CD4-positive, alpha-beta T cell treated with Interferon gamma for 1 hour (primary cell): ENCODE measurements around the gene USP6NL.

Experiments used
- DNase-seq: peaks from one replicate; pipeline ENCODE4 v3.0.0-alpha.2; 2020

Gene USP6NL

GRCh38 chr10:11469575-11470391 is 141.7 kb downstream of the USP6NL start:
- no peak for DNase-seq

GRCh38 chr10:11468126-11468742 is 143.2 kb downstream of the USP6NL start:
- no peak for DNase-seq

- no peak for DNase-seq
Measured at GRCh38 chr10:11465406-11465805, 146.0 kb downstream of the USP6NL start.

- DNase-seq: no peak
Measured at GRCh38 chr10:11463111-11463510, 148.3 kb downstream of the USP6NL start.

GRCh38 chr10:11462071-11462470 is 149.4 kb downstream of the USP6NL start:
- DNase-seq: no peak

GRCh38 chr10:11457336-11457735 is 154.1 kb downstream of the USP6NL start:
- DNase-seq: no peak

GRCh38 chr10:11454958-11455566 is 156.4 kb downstream of the USP6NL start:
- no peak for DNase-seq

- DNase-seq: no peak
Measured at GRCh38 chr10:11454160-11454559, 157.3 kb downstream of the USP6NL start.

GRCh38 chr10:11451640-11452260 is 159.7 kb downstream of the USP6NL start:
- DNase-seq: no peak

- no peak for DNase-seq
Measured at GRCh38 chr10:11450427-11450826, 161.0 kb downstream of the USP6NL start.

- DNase-seq: no peak
Measured at GRCh38 chr10:11449761-11450160, 161.7 kb downstream of the USP6NL start.

GRCh38 chr10:11448545-11449244 is 162.8 kb downstream of the USP6NL start:
- no peak for DNase-seq

- DNase-seq: no peak
Measured at GRCh38 chr10:11448190-11448544, 163.3 kb downstream of the USP6NL start.

- no peak for DNase-seq
Measured at GRCh38 chr10:11447586-11447985, 163.9 kb downstream of the USP6NL start.

- no peak for DNase-seq
Measured at GRCh38 chr10:11446864-11447263, 164.6 kb downstream of the USP6NL start.

- DNase-seq: no peak
Measured at GRCh38 chr10:11446133-11446532, 165.3 kb downstream of the USP6NL start.

- no peak for DNase-seq
Measured at GRCh38 chr10:11444531-11445228, 166.8 kb downstream of the USP6NL start.

- no peak for DNase-seq
Measured at GRCh38 chr10:11444155-11444530, 167.3 kb downstream of the USP6NL start.

- DNase-seq: no peak
Measured at GRCh38 chr10:11443468-11444154, 167.8 kb downstream of the USP6NL start.

GRCh38 chr10:11442001-11442773 is 169.3 kb downstream of the USP6NL start:
- DNase-seq: no peak

GRCh38 chr10:11441151-11441535 is 170.3 kb downstream of the USP6NL start:
- no peak for DNase-seq
